HG03196 (cell line): Measurements from ENCODE around the gene SYPL1.

ENCODE experiments used
- ATAC-seq: cut with Tn5 transposase; IDR thresholded peaks from one replicate; pipeline ENCODE4 v1.9.1; 2021; ENCODE audit not compliant: unreplicated experiment

The SYPL1 gene

DNA sequence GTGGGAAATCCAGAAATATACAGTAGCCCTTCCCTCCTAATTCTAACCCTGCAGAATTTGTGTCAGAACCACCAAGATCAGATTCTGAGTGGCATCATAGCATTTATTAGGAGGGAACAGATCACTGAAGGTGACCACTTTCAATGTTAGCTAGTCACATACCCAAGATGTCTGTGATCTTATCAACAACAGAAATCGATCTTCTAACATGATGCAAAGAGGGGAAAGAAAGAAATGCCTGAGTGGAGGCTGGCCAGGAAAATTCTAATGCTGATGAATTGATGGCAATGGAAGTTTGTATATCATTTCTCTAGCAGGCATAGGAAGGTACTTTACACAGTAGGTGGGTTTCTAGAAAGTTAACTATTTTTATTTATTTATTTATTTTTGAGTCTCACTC, 10.6 kb upstream of the SYPL1 start:
- ATAC-seq: no peak

DNA sequence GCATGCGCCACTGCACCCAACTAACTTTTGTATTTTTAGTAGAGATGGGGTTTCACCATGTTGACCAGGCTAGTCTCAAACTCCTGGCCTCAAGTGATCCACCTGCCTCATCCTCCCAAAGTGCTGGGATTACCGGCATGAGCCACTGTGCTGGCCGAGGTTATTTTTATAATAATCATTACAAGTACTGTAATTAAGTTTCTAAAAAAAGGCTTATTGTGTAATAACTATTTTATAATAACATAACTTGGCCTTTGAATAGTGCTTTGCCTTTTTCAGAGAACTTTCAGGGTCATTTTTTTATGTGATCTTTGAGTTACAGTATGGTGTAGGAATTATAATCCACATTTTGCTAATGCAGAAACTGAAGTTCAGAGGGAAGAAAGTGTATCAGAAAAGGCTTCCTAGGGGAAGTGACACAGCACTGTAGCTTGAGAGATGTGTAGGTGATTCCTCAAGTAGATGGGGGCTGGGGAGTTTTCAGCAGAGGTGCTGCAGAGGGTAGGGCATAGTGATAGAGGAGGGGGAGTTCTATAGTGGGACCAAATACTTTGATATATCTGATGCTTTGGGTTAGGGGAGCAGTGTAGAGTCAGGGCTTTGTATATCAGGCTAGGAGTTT, 9.2 kb upstream of the SYPL1 start:
- no peak for ATAC-seq

DNA sequence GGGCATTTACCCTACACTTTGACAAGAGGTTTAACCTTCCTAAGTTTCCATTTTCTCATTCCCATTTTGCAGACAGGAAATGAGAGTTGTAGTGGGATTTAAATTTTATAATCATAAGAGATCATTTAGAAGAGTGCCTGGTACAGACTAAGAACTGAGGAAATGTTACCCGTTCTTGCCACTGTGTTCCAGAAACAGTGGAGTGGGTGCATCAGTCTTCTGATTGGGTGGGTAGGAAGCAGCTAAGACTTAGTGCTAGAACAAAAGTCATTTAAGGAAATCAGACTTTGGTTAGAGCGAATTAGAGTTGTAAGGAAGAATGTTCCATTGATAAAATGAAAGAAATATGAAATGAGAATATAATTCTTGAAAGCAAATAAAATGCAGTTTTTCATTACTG, 8.4 kb upstream of the SYPL1 start:
- ATAC-seq: no peak

DNA sequence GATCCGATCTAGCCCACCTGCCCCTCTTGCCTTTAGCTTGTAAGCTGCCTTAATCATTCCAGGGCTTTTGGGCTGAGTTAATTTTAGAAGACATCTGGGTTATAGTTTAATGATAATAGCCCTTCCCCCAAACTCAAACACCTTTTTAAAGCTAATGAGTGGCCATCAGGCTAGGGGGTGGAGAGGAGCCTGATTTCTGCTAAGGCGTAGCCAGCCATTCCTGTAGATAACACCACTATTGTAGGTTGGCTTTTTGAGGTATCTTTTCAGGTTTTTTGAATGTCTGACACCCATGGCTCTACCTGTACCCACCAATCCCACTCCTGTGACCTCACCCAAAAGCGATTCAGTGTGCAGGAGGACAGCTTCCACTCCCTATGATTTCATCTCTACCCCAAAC, 7.6 kb upstream of the SYPL1 start:
- ATAC-seq: no peak

DNA sequence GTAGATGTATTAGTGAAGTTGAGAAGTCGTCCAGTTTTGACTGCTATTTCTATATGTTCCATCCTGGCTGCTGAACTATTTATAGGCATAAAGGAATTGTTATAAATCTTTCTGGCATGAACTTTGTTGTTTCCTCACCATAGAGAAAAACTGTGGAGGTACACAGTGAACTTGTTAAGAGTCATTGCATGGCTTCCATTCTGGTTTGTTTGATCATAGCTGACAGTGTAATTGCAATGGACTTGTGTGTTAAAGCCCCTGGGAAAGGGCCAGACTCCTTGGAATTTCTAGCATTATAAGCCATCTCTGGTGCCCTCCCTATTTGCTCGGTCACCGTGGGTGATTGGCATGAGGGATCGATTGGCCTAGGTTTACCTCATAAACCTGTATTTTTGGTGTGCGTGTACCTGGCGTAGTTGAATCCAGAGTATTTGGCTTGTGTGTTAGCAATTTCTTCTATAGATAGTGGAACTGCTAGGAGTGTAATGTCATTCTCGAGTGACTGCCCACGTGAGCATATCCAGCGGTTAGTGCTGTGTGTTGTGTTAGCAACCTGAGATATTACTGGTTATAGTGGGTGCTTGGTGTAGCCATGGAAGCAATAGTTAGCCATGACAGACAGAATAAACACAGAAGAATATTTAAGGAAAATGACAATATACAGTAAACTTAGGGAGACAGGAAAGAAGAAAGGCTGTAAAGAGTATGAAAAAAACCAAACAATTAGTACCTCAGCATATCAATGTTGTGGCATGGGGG, 5.9 kb upstream of the SYPL1 start:
- no peak for ATAC-seq

DNA sequence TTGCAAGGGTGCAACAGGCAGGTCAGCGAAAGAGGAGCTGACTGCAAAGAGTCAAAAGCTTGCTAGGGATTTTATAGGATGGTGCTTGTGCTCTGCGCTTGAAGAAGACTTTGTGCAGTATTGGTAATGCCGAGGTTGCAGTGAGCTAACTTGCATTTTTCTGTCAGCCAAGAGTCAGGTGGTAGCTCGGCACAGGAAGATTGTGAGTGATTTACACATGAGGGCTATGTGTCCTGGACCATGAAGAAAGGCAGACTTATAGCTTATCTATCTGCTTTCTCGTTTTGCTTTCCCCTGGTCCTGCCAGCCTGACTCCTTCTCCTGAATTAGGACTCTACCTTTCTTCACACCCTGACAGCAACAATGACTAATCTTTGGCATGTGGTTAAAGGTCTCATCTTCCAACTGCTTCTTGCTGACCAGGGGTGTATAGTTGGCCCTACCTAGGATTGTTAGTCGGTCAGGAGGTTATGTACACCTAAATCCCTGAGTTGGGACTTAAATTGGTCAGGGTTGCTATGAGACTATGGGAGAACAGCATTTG, 4.1 kb upstream of the SYPL1 start:
- no peak for ATAC-seq

DNA sequence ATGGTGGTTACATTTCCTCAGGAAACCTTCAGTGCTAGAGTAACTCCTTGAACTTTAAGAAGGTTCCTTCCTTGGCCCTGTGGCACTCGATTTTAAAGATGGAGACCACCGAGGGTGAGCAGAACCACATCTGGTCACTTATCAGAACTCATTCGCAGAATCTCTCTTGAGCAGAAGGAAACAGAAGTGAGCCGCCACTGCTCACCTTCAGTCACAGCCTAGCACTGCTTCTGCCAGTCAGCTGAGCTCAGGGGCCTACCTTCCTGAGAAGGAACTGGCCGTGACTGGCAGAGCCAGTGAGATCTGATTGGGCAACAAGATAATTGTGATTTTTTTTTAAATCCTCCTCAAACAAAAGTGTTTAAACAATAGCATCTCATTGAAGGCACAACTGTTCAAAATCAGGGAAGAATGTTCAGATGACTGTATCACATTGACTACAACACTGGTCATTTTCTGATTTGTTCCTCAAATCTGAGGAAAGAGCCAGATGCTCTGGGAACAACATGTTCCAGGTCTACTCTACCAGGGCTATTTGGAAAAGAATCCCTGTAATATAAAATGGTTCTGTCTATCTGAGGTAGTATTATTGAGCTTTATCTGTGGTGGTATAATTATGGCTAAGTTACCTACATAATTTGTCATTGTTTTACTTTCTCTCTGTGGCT, 2.7 kb upstream of the SYPL1 start:
- ATAC-seq: no peak

DNA sequence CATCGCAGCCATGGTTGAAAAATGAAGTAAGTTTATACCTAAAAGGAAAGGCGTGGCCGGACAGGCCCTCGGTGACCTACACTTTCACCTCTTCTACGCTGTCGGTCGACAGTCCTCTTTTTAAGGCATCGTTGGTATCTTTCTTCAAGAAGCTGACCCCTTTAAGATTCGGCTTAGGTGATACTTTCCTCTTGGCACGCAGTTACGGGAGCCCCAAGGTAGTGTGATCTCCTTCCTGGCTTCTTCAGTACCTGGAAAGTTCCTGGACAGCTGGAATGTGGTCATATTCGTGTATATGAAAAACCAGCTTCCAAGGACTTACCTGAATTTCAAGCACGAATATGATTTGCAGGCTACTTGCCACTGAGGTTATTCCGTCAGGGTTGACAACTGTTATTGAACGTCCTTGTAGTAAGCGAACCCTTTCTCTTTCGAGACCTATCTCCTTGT, 885 bp upstream of the SYPL1 start:
- no peak for ATAC-seq

DNA sequence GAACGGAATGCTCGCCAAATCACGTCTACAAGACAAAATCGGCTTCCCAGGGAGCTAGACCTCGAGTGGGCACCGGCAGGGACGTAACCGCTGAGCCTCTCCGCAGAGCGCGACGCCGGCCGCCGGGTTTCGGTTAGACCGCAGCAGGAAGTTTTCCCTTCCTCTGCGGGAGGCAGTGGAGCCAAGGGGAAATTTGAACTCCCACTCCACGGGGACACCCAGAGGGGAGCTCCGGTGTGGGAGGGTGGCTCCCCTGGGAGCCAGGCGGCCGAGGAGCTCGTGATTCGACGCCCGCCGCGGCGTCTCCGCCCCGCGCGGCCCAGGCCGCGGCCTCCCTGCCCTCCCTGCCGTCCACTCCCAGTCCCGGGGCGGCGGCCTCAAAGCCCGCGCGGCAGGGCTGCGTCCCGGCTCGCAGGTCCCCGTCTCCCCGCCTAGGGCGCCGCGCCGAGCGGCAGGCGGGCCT, 426 bp downstream of the SYPL1 start:
- ATAC-seq: peak; percentile 27

DNA sequence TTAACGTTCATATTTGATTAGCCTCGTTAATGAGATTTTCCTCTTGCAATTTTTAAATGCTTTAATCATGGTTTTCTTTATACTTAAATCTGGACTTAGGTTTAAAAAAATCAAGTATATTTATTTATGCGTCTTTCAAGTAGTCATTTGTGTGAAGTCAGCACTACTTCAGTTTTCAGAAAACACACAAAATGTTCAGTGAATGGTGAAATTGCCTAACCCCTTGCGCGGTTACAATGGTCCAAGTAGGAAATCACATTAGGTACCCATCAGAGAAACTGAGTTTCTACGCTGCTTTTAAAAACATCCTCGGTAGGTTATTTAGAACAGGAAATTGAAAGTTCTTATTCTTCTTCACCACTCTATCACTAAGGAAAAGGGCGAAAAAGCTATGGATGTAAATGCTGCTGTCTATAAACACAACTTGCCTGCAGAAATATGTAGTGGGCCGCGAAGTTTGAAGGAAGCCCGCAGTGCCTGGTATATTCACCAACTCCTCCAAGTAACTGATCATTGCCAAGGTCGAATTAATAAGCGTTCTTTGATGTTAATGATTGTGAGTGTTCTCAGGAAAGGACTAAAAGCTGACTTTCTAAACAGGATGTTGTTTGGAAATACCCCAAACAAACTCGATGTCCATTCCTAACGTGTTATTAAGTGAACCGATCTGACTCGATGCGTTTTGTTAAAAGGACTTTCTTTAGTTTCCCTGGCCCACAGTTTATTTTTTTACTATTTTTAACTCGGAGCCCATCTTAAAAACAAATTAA, 1.0 kb downstream of the SYPL1 start:
- ATAC-seq: no peak

DNA sequence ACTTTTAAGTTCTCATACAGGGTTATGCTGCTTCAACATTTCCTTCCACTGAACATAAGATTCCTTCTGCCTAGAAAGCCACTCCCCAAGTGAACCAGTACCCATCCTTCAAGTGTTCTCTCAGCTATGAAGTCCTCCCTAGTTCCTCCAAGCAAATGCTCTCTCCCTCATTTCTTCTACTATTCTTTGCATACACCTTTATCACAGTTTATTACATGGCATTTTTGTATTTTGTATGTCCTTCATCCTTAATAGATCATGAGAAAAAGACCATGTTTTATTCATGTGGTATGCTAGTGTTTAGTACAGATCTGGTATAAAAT, 1.9 kb downstream of the SYPL1 start:
- no peak for ATAC-seq

DNA sequence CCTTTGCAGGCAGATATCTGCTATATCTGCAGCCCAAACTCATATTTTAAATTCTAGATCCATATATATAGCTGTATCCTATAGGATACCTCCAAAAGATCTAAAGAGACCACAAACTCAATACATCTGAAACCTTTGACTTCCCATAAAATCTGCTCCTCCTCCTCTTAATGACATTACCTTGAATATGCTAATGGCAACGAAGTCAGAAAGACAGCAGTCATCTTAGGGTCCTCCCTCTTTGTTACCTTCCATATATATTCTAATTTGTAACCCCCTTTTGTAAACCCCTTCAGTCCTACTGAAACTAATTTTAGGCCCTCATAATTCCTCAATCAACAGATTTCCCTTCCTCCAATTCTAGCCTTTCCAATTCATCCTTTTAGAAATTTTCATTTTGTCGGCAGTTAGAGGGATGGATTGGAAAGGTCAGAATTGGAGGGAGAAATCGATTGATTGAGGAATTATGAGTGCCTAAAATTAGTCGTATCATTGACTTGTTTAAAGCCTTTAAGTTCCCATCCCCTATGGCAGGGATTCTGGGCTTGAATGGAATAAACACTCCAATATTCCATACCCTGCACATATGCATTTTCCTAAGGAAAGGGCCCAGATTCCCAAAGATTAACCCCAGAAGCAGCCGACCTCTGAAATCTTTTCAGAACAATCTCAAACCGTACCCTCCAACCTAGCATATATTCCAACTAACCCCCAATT, 2.4 kb downstream of the SYPL1 start:
- ATAC-seq: no peak

DNA sequence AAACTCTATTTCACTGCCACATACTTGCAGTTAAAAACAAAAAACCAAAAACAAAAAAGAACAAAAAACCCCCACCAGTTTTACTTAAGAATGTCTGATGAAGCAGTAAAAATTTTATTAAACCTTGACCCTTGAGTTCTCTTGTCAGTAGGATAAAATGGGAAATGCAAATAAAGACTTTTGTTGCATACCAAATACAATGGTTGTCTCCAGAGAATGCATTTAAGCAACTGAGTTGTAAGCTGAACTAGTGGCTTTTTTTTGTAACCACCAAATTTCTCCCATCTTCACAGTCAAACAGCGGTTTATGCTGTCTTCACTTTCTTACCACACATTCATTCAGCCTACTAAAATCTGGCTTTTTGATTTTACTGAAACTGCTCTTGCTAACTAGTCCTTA, 3.1 kb downstream of the SYPL1 start:
- ATAC-seq: no peak

DNA sequence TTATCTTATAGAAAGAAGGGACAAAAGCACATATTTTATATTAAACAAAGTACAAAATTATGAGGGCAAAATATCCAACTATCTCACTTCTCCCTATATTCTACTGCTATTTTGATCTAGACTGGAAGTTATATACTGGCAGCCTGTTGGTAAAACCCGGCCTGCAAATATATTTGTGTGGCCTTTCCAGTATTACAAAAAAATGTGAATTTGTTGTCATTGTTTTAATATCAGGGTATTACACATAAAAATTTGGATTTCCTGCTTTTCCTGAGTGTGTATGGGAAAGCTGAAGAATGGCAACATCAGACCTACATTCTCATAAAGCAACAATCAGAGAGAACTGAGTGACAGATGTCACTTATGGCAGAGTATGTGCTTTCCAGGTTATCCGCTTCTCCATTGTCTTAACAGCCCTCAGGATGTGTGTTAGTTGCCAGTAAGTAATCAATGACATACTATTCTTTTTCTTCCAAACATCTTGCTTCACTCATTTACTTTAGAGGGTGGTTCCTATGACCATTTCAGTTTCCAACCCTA, 7.3 kb downstream of the SYPL1 start:
- ATAC-seq: no peak

DNA sequence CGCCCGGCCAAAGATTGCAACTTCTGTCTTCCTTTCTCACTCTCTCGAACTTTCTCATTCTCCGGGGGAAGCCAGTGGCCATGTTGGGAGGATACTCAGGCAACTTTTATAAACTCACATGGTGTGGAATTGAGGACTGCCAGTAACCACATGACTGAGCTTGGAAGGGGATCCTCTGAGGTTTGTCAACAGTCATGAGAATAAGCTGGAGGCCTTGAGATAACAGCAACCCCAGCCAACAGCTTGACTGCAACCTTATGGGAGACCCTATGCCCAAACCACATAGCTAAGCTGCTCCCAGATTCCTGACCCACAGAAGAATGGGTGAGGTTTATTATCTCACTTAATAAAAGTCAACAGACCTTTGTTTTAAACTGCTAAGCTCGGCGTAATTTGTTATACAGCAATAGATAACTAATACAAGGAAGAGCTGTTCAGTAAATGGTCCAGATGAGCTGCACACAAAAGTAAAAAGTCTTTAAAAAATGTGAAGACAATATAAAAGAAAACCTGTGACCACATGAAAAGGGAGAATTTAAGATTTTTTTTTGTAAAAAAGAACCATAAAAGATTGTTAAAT, 9.6 kb downstream of the SYPL1 start:
- no peak for ATAC-seq

DNA sequence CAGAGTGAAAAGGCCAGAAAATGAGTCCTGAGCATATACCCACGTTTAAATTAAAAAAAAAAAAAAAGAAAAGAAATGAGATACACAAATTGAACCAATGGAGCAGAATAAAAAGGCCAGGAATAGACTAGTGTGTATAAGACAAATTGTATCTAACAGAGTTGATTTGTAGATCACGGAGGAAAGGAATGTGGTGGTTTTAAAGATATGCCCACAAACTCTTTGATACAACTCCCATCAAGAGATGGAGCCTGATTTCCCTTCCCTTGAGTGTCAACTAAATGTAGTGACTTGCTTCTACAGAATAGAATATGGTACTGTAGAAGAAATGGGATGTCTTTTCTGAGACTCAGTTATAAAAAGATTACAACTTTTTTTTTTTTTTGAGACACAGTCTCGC, 10.4 kb downstream of the SYPL1 start:
- ATAC-seq: no peak

DNA sequence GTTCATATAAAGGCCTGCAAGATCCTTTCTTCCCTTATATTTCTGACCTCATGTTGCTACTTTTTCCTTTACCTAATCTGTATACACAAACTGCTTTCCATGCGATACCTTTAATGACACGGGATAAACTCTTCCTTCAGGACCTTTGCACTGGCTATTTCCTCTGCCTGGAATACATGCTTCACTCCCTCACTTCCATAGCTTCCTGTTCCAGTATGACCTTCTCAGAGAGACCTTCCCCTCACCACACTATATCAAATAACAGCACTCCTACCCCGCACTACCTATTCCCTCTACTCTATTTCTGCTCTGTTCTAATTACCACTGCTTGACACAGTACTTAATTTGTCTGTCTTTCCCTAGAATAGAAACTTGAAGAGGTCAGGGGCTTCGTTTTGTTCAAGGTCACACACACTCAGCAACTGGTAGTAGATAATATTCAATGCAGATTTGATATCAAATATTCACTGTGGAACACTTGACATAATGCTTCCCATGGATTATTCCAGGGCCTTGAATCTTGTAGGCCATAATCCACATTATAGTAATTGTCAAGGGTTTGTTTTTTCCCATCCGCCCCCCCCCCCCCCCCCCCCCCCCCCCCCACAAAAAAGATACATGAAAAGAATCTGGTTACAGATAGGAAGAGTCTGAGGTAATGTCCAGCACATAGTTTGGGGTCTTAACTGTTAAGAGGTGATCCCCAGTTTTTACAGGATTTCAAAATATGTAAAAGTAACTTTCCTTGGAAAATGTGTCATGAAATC, 11.1 kb downstream of the SYPL1 start:
- ATAC-seq: no peak

DNA sequence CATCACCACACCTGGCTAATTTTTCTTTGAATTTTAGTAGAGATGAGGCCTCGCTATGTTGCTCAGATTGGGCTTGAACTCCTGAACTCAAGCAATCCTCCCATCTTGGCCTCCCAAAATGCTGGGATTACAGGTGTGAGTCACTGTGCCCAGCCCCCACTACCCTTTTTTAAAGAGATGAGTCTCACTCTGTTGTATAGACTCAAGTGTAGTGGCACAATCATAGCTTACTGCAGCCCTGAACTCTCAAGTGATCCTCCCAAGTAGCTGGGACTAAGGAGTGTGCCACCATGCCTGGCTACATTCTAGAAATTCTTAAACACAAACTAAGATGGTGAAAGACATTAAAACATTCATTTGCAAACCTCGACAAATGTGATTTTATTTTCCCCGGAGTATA, 12.6 kb downstream of the SYPL1 start:
- ATAC-seq: no peak

DNA sequence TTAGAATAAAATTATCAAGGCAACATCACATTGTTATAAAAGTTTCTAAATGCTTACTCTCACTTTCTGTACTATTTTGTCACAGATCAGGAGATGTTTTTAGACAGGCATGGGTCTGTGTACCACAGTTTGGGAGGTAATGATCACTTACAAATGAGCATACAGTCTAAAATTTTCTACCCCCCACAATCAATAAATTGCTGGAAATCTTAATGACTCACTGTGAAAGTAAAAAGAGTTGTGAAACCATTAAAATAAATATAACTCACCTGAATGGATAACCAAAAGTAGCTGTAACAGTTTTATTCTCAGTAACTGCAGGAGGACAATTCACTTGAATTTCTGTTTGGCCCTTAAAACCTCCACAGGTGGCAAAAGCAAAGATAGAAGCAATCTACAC, 13.2 kb downstream of the SYPL1 start:
- ATAC-seq: no peak
